HCT116 (cell line): ENCODE measurements around the gene COTL1. TPM values are rescaled to one million over a fixed set of nuclear protein-coding genes. Genes with fewer than 3 reads are reported as not detected.

ENCODE experiments used
- ATAC-seq: fragments of 200-7000 bp; cut with Tn5 transposase; 2 replicates; pipeline ENCODE4 v1.9.1; 2020; ENCODE audit warnings: mild to moderate bottlenecking, moderate library complexity
- BruUV-seq: library from RNA; stranded (reverse); fragments of 400-500 nt; replicated peaks from 2 replicates; lab custom pipeline; 2021; lab: Mats Ljungman, UMichigan
- CTCF ChIA-PET: fragments of 300-600 bp; sonication (Branson Sonifier 250); formaldehyde crosslinking; loops from one replicate; lab custom pipeline; 2021; ENCODE audit warnings: antibody characterized with exemption; lab: Charles Lee
- POLR2A ChIA-PET: fragments of 300-600, 350-600 bp; sonication (Branson Sonifier 250); formaldehyde crosslinking; loops from one replicate; lab custom pipeline; 2021; ENCODE audit warnings: antibody characterized with exemption; lab: Charles Lee
- RAD21 ChIA-PET, 2 experiments: fragments of 300-600 bp; sonication (Branson Sonifier 250); formaldehyde crosslinking; loops; one replicate each; lab custom pipeline; 2023; ENCODE audit warnings: low total read pairs in 2 of 2; ENCODE audit not compliant: uncharacterized antibody in 2 of 2, unreplicated experiment in 2 of 2, low non-redundant PET in 1 of 2; lab: Charles Lee
- DNase-seq: peaks from one replicate; pipeline ENCODE4 v3.0.0-alpha.2; 2010; ENCODE audit warnings: low read depth, low spot score
- H2AFZ ChIP-seq: fragments of 200-600 bp; shearing (Covaris generic), sonication (generic); 2 replicates; pipeline ENCODE4 v1.6.1; 2017; ENCODE audit warnings: low read depth, mixed run types, mixed read lengths, antibody characterized with exemption, low read length; ENCODE audit not compliant: poor library complexity, severe bottlenecking
- H3K27ac ChIP-seq: 2 replicates; pipeline ENCODE4 v1.5.1; 2012; ENCODE audit warnings: low read depth, low read length
- H3K27me3 ChIP-seq: fragments of 200-600 bp; sonication (generic); 2 replicates; pipeline ENCODE4 v1.6.1; 2016; ENCODE audit warnings: mixed run types, low read length, mixed read lengths; ENCODE audit not compliant: insufficient read depth
- H3K36me3 ChIP-seq, 2 experiments: fragments of 200-500 bp in 1 of 2; fragments of 200-600 bp in 1 of 2; sonication (Bioruptor generic) in 1 of 2; sonication (generic) in 1 of 2; 2 replicates each; pipeline versions ENCODE4 v1.5.1 to v1.6.1; 2014 to 2016; ENCODE audit warnings: low read length in 2 of 2, inconsistent platforms in 1 of 2, mixed read lengths in 1 of 2, mixed run types in 1 of 2; ENCODE audit not compliant: insufficient read depth in 2 of 2, control insufficient read depth in 1 of 2
- H3K4me1 ChIP-seq, 2 experiments: fragments of 200-600 bp in 1 of 2; sonication (generic) in 1 of 2; 2 replicates each; pipeline versions ENCODE4 v1.5.1 to v1.6.1; 2012 to 2017; ENCODE audit warnings: low read length in 2 of 2, inconsistent platforms in 1 of 2, mild to moderate bottlenecking in 1 of 2, mixed read lengths in 1 of 2, mixed run types in 1 of 2, moderate library complexity in 1 of 2; ENCODE audit not compliant: insufficient read depth in 2 of 2, control insufficient read depth in 1 of 2
- H3K4me2 ChIP-seq: fragments of 200-600 bp; sonication (generic); 2 replicates; pipeline ENCODE4 v1.6.1; 2017; ENCODE audit warnings: mixed run types, low read length, mixed read lengths
- H3K4me3 ChIP-seq, 2 experiments: fragments of 200-600 bp in 1 of 2; sonication (generic) in 1 of 2; replicated peaks in 1 of 2; 2 replicates each; pipeline ENCODE4 v1.5.1; 2011 to 2016; ENCODE audit warnings: low read length in 2 of 2, control low read depth in 1 of 2, low read depth in 1 of 2, mild to moderate bottlenecking in 1 of 2, mixed read lengths in 1 of 2, mixed run types in 1 of 2
- H3K79me2 ChIP-seq: fragments of 200-600 bp; sonication (generic); 2 replicates; pipeline ENCODE4 v1.6.1; 2017; ENCODE audit warnings: mild to moderate bottlenecking, mixed run types, low read length, moderate library complexity, mixed read lengths; ENCODE audit not compliant: insufficient read depth
- H3K9ac ChIP-seq: fragments of 200-600 bp; sonication (generic); 2 replicates; pipeline ENCODE4 v1.6.1; 2016; ENCODE audit warnings: low read length, mixed read lengths
- H3K9me2 ChIP-seq: fragments of 200-600 bp; sonication (generic), shearing (Covaris generic); 2 replicates; pipeline ENCODE4 v1.6.1; 2017; ENCODE audit warnings: mixed run types, mild to moderate bottlenecking, moderate library complexity; ENCODE audit not compliant: insufficient read depth
- H3K9me3 ChIP-seq, 2 experiments: fragments of 200-500 bp in 1 of 2; fragments of 200-600 bp in 1 of 2; sonication (Bioruptor generic) in 1 of 2; sonication (generic) in 1 of 2; 2 replicates each; pipeline ENCODE4 v1.6.1; 2014 to 2017; ENCODE audit warnings: low read length in 2 of 2, mixed read lengths in 2 of 2, inconsistent platforms in 1 of 2, low read depth in 1 of 2, mild to moderate bottlenecking in 1 of 2, mixed run types in 1 of 2, moderate library complexity in 1 of 2; ENCODE audit not compliant: control insufficient read depth in 1 of 2, insufficient read depth in 1 of 2
- H4K20me1 ChIP-seq: fragments of 200-600 bp; sonication (generic), shearing (Covaris generic); 2 replicates; pipeline ENCODE4 v1.6.1; 2017; ENCODE audit warnings: mixed run types, mild to moderate bottlenecking, moderate library complexity; ENCODE audit not compliant: insufficient read depth
- CBX3 ChIP-seq: IDR thresholded peaks from 2 replicates; pipeline ENCODE4 v1.6.1; 2012; ENCODE audit warnings: low read depth
- ELF1 ChIP-seq: IDR thresholded peaks from 2 replicates; pipeline ENCODE4 v1.6.1; 2012; ENCODE audit warnings: low read depth, borderline replicate concordance
- MAX ChIP-seq: IDR thresholded peaks from 2 replicates; pipeline ENCODE4 v1.6.1; 2012
- SIN3A ChIP-seq: IDR thresholded peaks from 2 replicates; pipeline ENCODE4 v1.6.1; 2012; ENCODE audit warnings: low read depth
- TCF7L2 ChIP-seq: IDR thresholded peaks from 2 replicates; pipeline ENCODE4 v1.7.0; 2011; ENCODE audit warnings: borderline replicate concordance, inconsistent platforms; ENCODE audit not compliant: insufficient read depth, insufficient read length; ENCODE audit errors: extremely low read depth
- ZFX ChIP-seq: fragments of 450-650 bp; IDR thresholded peaks from 2 replicates; pipeline ENCODE4 v1.6.1; 2017
- intact Hi-C: fragments of 100-400 bp; cut with micrococcal nuclease; formaldehyde crosslinking; loops from 2 replicates; pipeline ENCODE4 v1.10.0; 2022
- total RNA-seq: library from RNA; stranded (reverse); gene quantifications from one replicate; pipeline ENCODE4 v1.2.1, GENCODE V29; 2021; ENCODE audit not compliant: unreplicated experiment

COTL1 gene
- total RNA-seq, 1 experiment from 2014 or later: 276 TPM

- H2AFZ ChIP-seq: no peak overlapping the region
- H3K27ac ChIP-seq: no peak overlapping the region
- intact Hi-C loops: no loop called here
- H3K9me3 ChIP-seq: no peaks in the 10 kb centered on the region
- no peak for DNase-seq
- ChIA-PET POLR2A (interaction anchor here (2.1 kb wide), 1 partner anchor 21 kb away, joined by 6 read pairs; the partner anchor contains the start of gene COTL1), CTCF (no interaction called here), RAD21 (no interaction called here)
- ATAC-seq: no peak
- peaks cover 89% of the 10 kb centered on the region for H3K79me2 ChIP-seq
- H3K9ac ChIP-seq: no peak overlapping the region
- peaks cover 21 to 22% of the 10 kb centered on the region in 2 experiments for H3K4me1 ChIP-seq
- H3K36me3 ChIP-seq: no peaks in the 10 kb centered on the region
- BruUV-seq: no TSS peak
- peaks cover 4% of the 10 kb centered on the region; the same call in 1 of the 2 replicates for H4K20me1 ChIP-seq
- no peak overlapping the region for H3K4me3 ChIP-seq
- no peak for TF ChIP-seq MAX
- no peak for TF ChIP-seq TCF7L2
- no peak for TF ChIP-seq ZFX
- H3K9me2 ChIP-seq: no peaks in the 10 kb centered on the region
- H3K27me3 ChIP-seq: no peaks in the 10 kb centered on the region
- no peak overlapping the region for H3K4me2 ChIP-seq
These were observed 20.4 kb downstream of the COTL1 start for GRCh38 chr16:84597528-84597896.

GRCh38 chr16:84596801-84597527 is 20.9 kb downstream of the COTL1 start:
- ChIA-PET CTCF (no interaction called here), POLR2A (interaction anchor here (2.1 kb wide), 1 partner anchor 22 kb away, joined by 6 read pairs; the partner anchor contains the start of gene COTL1), RAD21 (no interaction called here)
- Histone ChIP-seq H3K4me3 (no peak overlapping the region), H3K9ac (no peak overlapping the region), H3K4me1 (peaks cover 16 to 18% of the 10 kb centered on the region in 2 experiments), H3K79me2 (peaks cover 89% of the 10 kb centered on the region), H3K27ac (no peak overlapping the region), H2AFZ (no peak overlapping the region), H3K9me3 (no peaks in the 10 kb centered on the region), H4K20me1 (peaks cover 4% of the 10 kb centered on the region; the same call in 1 of the 2 replicates), H3K4me2 (no peak overlapping the region), H3K36me3 (no peaks in the 10 kb centered on the region), H3K9me2 (no peaks in the 10 kb centered on the region), H3K27me3 (no peaks in the 10 kb centered on the region)
- TF ChIP-seq CBX3 (no peak), SIN3A (no peak), ELF1 (no peak)
- BruUV-seq: no TSS peak
- intact Hi-C loops: no loop called here
- no peak for DNase-seq
- ATAC-seq: no peak
